Fibroblast of villous mesenchyme (primary cell): ENCODE measurements around the gene DCTN2. TPM values are rescaled to one million over a fixed set of nuclear protein-coding genes. Genes with fewer than 3 reads are reported as not detected.
A peak's percentile ranks its signal among the peaks of the same experiment; 100 is the strongest.
"Not testable (repeated sequence)": the region's sequence is repeated elsewhere in the genome, so short reads cannot be mapped to it uniquely, and the experiment has no call there.

Experiments used
- DNase-seq: peaks from one replicate; pipeline ENCODE4 v3.0.0-alpha.2; 2010; ENCODE audit warnings: low read depth
- H3K4me3 ChIP-seq: 2 replicates; pipeline ENCODE4 v1.5.1; 2011; ENCODE audit warnings: low read depth, mild to moderate bottlenecking, low read length
- total RNA-seq: library from RNA; depleted of rRNA; stranded (reverse); fragments of >200 nt; gene quantifications from 2 replicates; pipeline ENCODE4 v1.2.3, GENCODE V29; 2012
- TF ChIP-seq, protein P1 (sequence below): IDR thresholded peaks from 2 replicates; pipeline ENCODE4 v1.5.1; 2012; ENCODE audit warnings: low read depth, mild to moderate bottlenecking, low read length; ENCODE audit not compliant: insufficient read depth

The DCTN2 gene
- total RNA-seq, 1 donor, result 111 TPM

DNA sequence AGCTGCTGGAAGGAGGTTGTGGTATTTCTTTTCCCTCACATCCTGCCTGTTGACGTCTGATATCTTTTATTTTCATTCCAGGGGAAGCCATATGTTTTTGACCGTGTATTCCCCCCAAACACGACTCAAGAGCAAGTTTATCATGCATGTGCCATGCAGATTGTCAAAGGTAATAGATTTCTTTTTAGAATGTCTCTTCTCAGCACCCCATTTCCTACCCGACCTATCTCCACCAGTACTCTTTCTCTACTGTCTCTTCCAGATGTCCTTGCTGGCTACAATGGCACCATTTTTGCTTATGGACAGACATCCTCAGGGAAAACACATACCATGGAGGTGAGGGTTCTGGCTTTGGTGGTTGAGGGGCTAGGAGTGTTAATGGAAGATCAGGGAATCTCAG is 16.4 kb upstream of the DCTN2 start:
- no peak overlapping the region for H3K4me3 ChIP-seq
- DNase-seq, result peak; percentile 7
- TF ChIP-seq, protein P1, sequence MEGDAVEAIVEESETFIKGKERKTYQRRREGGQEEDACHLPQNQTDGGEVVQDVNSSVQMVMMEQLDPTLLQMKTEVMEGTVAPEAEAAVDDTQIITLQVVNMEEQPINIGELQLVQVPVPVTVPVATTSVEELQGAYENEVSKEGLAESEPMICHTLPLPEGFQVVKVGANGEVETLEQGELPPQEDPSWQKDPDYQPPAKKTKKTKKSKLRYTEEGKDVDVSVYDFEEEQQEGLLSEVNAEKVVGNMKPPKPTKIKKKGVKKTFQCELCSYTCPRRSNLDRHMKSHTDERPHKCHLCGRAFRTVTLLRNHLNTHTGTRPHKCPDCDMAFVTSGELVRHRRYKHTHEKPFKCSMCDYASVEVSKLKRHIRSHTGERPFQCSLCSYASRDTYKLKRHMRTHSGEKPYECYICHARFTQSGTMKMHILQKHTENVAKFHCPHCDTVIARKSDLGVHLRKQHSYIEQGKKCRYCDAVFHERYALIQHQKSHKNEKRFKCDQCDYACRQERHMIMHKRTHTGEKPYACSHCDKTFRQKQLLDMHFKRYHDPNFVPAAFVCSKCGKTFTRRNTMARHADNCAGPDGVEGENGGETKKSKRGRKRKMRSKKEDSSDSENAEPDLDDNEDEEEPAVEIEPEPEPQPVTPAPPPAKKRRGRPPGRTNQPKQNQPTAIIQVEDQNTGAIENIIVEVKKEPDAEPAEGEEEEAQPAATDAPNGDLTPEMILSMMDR, result no peak

DNA sequence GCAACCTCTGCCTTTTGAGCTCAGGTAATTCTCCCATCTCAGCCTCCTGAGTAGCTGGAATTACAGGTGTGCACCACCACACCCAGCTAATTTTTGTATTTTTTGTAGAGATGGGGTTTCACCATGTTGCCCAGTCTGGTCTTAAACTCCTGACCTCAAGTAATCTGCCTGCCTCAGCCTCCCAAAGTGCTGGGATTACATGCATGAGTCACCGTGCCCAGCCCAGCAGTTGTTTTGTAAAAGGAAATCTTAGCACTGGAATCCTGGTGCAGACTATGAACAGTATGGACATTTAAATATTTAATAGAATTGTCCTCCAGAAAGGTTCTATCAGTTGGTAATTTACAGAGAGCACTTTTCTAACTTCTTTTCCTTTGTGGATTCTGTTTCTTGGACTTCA is 14.1 kb upstream of the DCTN2 start:
- peak; percentile 42 for DNase-seq

DNA sequence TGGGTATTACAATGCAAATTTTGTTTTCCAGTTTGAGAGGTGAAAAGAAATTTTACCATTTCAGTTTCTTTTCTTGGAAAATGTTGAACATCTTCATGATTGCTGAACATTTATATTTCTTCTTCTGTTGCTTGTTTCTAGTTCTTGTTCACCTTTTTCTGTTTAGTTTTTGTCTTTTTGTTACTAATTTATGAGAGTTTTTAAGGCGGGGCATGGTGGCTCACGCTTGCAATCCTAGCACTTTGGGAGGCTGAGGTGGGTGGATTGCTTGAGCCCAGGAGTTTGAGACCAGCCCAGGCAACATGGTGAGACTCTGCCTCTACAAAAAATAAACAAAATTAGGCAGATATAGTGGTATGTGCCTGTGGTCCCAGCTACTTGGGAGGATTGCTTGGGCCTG is 13.5 kb upstream of the DCTN2 start:
- TF ChIP-seq, protein P1, result no peak
- no peak overlapping the region for H3K4me3 ChIP-seq
- DNase-seq, result no peak

More for the DNA sequence above, 14.1 kb upstream of the DCTN2 start:
- not testable (repeated sequence) for H3K4me3 ChIP-seq

DNA sequence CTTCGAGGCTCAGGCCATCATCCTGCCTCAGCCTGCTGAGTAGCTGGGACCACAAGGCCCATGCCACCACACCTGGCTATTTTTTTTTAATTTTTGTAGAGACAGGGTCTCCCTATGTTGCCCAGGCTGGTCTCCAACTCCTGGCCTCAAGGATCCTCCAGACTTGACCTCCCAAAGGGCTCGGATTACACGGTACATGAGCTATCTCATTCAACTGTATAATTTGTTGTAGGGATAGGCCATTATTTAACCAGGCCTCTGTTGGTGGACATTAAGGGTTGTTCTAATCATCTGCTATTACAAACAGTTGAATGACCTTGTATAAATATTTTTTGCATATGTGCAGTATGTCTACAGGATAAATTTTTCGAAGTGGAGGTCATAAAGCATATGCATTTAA is 11.9 kb upstream of the DCTN2 start:
- DNase-seq, result no peak
- TF ChIP-seq, protein P1, result no peak
- H3K4me3 ChIP-seq, result no peak overlapping the region

DNA sequence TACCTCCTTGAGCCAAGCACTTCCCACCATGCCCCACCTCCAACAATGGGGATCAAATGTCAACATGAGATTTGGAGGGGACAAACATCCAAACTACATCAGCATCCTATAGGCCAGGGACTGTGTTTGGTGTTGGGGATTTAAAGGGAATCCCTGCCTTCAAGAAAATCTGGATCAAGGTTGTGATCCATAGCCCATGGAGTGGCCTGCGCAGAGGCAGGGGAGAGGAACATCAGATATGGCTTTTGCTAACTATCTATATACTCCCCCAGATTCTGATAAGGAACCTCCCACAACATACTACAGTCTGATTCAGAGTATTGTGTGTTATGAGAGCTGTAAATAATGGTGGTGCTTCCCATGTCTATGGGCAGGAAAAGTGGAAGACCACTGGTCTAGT is 7.9 kb upstream of the DCTN2 start:
- TF ChIP-seq, protein P1, result no peak
- no peak overlapping the region for H3K4me3 ChIP-seq
- no peak for DNase-seq

DNA sequence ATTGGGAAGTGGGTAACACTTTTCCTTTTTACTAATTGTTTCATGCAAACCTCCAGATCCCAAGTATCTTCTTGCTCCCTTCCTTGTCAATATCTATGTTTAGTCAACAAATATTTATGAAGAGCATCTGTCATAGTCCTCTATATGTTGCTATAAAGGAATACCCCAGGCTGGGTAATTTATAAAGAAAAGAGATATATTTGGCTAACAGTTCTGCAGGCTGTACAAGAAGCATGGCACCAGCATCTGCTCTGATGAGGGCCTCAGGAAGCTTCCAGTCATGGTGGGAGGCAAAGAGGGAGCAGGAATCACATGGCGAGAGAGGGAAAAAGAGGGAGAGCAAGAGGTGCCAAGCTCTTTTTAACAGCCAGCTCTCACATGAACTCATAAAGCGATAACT is 7.5 kb upstream of the DCTN2 start:
- TF ChIP-seq, protein P1, result no peak
- DNase-seq, result no peak
- H3K4me3 ChIP-seq, result no peak overlapping the region

DNA sequence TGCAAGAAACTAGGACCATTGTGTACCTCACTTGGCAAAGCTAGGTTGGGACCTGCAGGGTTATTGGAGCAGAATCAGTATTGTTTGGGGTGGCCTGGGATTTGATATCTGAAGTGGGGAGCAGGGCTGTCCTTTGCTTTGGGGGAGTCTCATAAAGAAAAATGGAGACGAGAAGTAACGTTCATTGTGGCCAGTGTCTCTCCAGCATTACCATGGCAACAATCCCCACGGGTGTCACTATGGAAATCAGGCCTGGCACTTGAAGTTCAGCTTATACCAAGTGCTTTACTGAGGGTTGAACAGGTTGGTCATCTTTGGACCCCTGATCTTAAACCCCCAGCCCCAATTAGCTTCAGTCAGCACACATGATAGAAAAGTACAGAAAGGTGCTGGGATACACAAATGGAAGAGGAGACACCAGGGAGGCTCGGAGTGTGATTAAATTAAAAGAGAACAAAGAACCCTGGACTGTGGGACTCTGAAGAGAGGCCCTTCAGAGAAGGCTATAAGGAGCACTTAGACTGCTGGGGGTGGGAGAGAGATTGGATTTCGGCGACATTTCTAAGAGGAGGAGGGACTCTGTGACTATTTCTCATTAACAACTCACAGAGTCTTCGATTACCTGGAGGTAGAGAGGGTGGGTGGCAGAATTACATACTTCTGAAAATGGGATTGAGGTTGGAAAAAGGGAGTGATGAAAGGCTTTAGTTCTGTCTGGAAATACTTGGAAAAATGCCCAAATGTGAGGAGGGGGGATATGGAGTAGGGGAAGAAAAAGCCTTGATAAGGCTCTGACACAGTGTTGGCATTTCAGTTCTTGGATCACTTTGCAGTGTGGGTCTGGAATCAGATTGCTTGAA is 6.6 kb upstream of the DCTN2 start:
- TF ChIP-seq, protein P1, result no peak
- no peak overlapping the region for H3K4me3 ChIP-seq
- DNase-seq, result no peak
